ENCODE data around the gene PJVK.
"Not testable (repeated sequence)": the region's sequence is repeated elsewhere in the genome, so short reads cannot be mapped to it uniquely, and the experiment has no call there.

Gene PJVK

DNA sequence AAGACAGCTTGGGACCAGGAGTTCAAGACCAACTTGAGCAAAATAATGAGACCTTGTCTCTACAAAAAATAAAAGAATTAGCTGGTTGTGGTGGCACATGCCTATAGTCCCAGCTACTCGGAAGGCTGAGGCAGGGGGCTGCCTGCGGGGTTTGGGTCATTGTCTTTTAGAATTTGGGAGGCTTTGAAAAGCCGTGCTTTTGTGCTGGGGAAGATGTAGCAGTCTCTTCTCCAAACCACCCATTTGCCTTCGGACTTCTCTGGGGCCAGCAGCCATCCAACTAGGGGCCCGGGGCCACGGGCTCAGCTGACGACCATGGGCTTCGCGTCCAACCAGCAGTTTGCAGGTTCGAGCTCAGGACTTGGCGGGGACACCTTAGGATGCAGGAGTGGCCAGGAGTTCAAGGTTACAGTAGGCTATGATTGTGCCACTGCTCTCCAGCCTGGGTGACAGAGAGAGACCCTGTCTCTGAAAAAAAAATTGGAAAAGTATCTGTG, 6.3 kb downstream of the PJVK start (continued):
- TF ChIP-seq, protein P1, sequence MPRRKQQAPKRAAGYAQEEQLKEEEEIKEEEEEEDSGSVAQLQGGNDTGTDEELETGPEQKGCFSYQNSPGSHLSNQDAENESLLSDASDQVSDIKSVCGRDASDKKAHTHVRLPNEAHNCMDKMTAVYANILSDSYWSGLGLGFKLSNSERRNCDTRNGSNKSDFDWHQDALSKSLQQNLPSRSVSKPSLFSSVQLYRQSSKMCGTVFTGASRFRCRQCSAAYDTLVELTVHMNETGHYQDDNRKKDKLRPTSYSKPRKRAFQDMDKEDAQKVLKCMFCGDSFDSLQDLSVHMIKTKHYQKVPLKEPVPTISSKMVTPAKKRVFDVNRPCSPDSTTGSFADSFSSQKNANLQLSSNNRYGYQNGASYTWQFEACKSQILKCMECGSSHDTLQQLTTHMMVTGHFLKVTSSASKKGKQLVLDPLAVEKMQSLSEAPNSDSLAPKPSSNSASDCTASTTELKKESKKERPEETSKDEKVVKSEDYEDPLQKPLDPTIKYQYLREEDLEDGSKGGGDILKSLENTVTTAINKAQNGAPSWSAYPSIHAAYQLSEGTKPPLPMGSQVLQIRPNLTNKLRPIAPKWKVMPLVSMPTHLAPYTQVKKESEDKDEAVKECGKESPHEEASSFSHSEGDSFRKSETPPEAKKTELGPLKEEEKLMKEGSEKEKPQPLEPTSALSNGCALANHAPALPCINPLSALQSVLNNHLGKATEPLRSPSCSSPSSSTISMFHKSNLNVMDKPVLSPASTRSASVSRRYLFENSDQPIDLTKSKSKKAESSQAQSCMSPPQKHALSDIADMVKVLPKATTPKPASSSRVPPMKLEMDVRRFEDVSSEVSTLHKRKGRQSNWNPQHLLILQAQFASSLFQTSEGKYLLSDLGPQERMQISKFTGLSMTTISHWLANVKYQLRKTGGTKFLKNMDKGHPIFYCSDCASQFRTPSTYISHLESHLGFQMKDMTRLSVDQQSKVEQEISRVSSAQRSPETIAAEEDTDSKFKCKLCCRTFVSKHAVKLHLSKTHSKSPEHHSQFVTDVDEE (CRISPR knock-in tag; IDR thresholded peaks at IDR 0.05) = no peak
- TF ChIP-seq ZFP3 (CRISPR knock-in tag; IDR thresholded peaks at IDR 0.05) (no peak), ZNF70 (CRISPR knock-in tag; IDR thresholded peaks at IDR 0.05) (no peak), GLIS3 (CRISPR knock-in tag; IDR thresholded peaks at IDR 0.05) (no peak)

DNA sequence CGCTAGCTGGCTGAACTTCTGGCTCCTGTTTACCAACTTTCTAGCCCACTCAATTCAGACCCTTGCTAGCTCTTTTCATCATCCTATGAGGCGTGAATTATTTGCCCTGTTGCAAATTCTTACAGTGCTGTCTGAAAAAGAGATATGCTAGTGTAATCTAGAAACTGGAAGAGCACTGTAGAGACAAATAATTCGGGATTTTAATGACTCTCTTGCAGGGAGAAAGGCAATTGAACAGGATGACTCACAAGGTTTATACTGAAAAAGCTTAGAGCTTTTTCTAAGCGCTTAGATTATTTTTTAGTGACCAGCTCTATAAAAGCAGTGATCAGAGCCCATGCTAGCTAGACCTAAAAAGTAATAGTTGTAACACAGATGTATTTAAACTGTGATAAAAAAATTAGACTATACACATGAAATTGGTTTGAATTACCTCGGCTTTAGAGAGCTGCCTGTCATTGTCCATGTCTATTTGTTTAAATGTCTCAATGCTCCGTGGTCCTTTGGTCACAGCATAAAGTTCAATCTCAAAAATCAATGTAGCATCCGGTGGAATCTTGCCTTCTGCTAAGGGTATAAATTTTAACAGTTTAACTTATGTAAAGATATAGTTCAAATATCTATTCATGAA, 18.2 kb downstream of the PJVK start:
- ATAC-seq = no peak
- TF ChIP-seq, protein P2, sequence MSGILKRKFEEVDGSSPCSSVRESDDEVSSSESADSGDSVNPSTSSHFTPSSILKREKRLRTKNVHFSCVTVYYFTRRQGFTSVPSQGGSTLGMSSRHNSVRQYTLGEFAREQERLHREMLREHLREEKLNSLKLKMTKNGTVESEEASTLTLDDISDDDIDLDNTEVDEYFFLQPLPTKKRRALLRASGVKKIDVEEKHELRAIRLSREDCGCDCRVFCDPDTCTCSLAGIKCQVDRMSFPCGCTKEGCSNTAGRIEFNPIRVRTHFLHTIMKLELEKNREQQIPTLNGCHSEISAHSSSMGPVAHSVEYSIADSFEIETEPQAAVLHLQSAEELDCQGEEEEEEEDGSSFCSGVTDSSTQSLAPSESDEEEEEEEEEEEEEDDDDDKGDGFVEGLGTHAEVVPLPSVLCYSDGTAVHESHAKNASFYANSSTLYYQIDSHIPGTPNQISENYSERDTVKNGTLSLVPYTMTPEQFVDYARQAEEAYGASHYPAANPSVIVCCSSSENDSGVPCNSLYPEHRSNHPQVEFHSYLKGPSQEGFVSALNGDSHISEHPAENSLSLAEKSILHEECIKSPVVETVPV (CRISPR knock-in tag; IDR thresholded peaks at IDR 0.05) = no peak
- TF ChIP-seq ZNF565 (CRISPR knock-in tag; conservative IDR thresholded peaks at IDR 0.05; ENCODE audit: low read depth) (no peak), GLIS3 (CRISPR knock-in tag; IDR thresholded peaks at IDR 0.05) (no peak), RARB (CRISPR knock-in tag; IDR thresholded peaks at IDR 0.05) (no peak)
- TF ChIP-seq, protein P3, sequence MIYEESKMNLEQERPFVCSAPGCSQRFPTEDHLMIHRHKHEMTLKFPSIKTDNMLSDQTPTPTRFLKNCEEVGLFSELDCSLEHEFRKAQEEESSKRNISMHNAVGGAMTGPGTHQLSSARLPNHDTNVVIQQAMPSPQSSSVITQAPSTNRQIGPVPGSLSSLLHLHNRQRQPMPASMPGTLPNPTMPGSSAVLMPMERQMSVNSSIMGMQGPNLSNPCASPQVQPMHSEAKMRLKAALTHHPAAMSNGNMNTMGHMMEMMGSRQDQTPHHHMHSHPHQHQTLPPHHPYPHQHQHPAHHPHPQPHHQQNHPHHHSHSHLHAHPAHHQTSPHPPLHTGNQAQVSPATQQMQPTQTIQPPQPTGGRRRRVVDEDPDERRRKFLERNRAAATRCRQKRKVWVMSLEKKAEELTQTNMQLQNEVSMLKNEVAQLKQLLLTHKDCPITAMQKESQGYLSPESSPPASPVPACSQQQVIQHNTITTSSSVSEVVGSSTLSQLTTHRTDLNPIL (CRISPR knock-in tag; IDR thresholded peaks at IDR 0.05; ENCODE audit: low read depth) = no peak
- TF ChIP-seq, protein P4, sequence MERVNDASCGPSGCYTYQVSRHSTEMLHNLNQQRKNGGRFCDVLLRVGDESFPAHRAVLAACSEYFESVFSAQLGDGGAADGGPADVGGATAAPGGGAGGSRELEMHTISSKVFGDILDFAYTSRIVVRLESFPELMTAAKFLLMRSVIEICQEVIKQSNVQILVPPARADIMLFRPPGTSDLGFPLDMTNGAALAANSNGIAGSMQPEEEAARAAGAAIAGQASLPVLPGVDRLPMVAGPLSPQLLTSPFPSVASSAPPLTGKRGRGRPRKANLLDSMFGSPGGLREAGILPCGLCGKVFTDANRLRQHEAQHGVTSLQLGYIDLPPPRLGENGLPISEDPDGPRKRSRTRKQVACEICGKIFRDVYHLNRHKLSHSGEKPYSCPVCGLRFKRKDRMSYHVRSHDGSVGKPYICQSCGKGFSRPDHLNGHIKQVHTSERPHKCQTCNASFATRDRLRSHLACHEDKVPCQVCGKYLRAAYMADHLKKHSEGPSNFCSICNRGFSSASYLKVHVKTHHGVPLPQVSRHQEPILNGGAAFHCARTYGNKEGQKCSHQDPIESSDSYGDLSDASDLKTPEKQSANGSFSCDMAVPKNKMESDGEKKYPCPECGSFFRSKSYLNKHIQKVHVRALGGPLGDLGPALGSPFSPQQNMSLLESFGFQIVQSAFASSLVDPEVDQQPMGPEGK (CRISPR knock-in tag; IDR thresholded peaks at IDR 0.05; ENCODE audit: borderline replicate concordance) = no peak

DNA sequence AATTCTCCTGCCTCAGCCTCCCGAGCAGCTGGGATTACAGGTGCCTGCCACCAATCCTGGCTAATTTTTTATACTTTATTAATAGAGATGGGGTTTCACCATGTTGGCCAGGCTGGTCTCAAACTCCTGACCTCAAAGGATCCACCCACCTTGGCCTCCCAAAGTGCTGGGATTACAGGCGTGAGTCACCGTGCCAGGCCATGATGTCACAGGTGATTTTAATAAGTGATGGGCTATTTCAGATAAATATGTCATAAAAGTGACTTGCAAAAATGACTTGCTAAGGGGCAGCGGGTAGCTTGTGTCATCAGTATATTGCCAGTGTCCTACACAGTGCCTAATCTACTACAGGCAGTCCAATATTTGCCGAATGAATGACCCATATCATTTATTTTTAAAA, 20.1 kb downstream of the PJVK start:
- ATAC-seq = not testable (repeated sequence)

- no peak for ATAC-seq
- TF ChIP-seq, protein P1 (CRISPR knock-in tag; IDR thresholded peaks at IDR 0.05) = 0 out of 2 replicates have a peak, but pooled peaks have one; percentile 17
- peak; percentile 41 for TF ChIP-seq ISL1 (CRISPR knock-in tag; IDR thresholded peaks at IDR 0.05)
- TF ChIP-seq GLIS3 (CRISPR knock-in tag; IDR thresholded peaks at IDR 0.05) = no peak
- no peak for TF ChIP-seq ZC3H10 (CRISPR knock-in tag; IDR thresholded peaks at IDR 0.05)
- TF ChIP-seq ZNF565 (CRISPR knock-in tag; conservative IDR thresholded peaks at IDR 0.05; ENCODE audit: low read depth) = no peak
Measured at GRCh38 chr2:178473373-178473772, 22.2 kb downstream of the PJVK start.

- TF ChIP-seq ISL1 (CRISPR knock-in tag; IDR thresholded peaks at IDR 0.05) (0 out of 2 replicates have a peak, but pooled peaks have one; percentile 9), ZNF565 (CRISPR knock-in tag; conservative IDR thresholded peaks at IDR 0.05; ENCODE audit: low read depth) (no peak)
- ATAC-seq = peak; percentile 57
Measured at GRCh38 chr2:178473931-178474330, 22.8 kb downstream of the PJVK start.

GRCh38 chr2:178474560-178474959, 23.4 kb downstream of the PJVK start:
- no peak for ATAC-seq
- TF ChIP-seq ZFP30 (CRISPR knock-in tag; IDR thresholded peaks at IDR 0.05) = no peak
- TF ChIP-seq ZNF8 (CRISPR knock-in tag; IDR thresholded peaks at IDR 0.05) = no peak
- TF ChIP-seq ZC3H10 (CRISPR knock-in tag; IDR thresholded peaks at IDR 0.05) = no peak
- TF ChIP-seq, protein P4 (CRISPR knock-in tag; IDR thresholded peaks at IDR 0.05; ENCODE audit: borderline replicate concordance) = no peak
- TF ChIP-seq ESRRG (CRISPR knock-in tag; IDR thresholded peaks at IDR 0.05) = no peak
- TF ChIP-seq TOX (CRISPR knock-in tag; IDR thresholded peaks at IDR 0.05; ENCODE audit: borderline replicate concordance) = no peak
- TF ChIP-seq, protein P5, sequence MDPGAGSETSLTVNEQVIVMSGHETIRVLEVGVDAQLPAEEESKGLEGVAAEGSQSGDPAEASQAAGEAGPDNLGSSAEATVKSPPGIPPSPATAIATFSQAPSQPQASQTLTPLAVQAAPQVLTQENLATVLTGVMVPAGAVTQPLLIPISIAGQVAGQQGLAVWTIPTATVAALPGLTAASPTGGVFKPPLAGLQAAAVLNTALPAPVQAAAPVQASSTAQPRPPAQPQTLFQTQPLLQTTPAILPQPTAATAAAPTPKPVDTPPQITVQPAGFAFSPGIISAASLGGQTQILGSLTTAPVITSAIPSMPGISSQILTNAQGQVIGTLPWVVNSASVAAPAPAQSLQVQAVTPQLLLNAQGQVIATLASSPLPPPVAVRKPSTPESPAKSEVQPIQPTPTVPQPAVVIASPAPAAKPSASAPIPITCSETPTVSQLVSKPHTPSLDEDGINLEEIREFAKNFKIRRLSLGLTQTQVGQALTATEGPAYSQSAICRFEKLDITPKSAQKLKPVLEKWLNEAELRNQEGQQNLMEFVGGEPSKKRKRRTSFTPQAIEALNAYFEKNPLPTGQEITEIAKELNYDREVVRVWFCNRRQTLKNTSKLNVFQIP (CRISPR knock-in tag; IDR thresholded peaks at IDR 0.05; ENCODE audit: borderline replicate concordance, low read depth) = no peak
- no peak for TF ChIP-seq GLIS3 (CRISPR knock-in tag; IDR thresholded peaks at IDR 0.05)
- no peak for TF ChIP-seq PPARA (CRISPR knock-in tag; IDR thresholded peaks at IDR 0.05; ENCODE audit: borderline replicate concordance)
- no peak for TF ChIP-seq RARB (CRISPR knock-in tag; IDR thresholded peaks at IDR 0.05)
